ENCODE data around the gene SERP2.

SERP2 gene

GRCh38 chr13:44359983-44360375 lies 13.6 kb upstream of the SERP2 start:
- no peak for DNase-seq (ENCODE audit: low spot score)

GRCh38 chr13:44362394-44363040 lies 11.1 kb upstream of the SERP2 start:
- no peak for DNase-seq (ENCODE audit: low spot score)

- no peak for DNase-seq (ENCODE audit: low spot score)
Observed at GRCh38 chr13:44363631-44364344, 9.8 kb upstream of the SERP2 start.

- no peak for DNase-seq (ENCODE audit: low spot score)
Observed at GRCh38 chr13:44364345-44365000, 9.2 kb upstream of the SERP2 start.

- DNase-seq (ENCODE audit: low spot score): no peak
Observed at GRCh38 chr13:44365008-44365407, 8.6 kb upstream of the SERP2 start.

- no peak for DNase-seq (ENCODE audit: low spot score)
Observed at GRCh38 chr13:44365899-44366298, 7.7 kb upstream of the SERP2 start.

- no peak for DNase-seq (ENCODE audit: low spot score)
Observed at GRCh38 chr13:44368062-44368591, 5.5 kb upstream of the SERP2 start.

- no peak for DNase-seq (ENCODE audit: low spot score)
Observed at GRCh38 chr13:44368599-44369368, 4.8 kb upstream of the SERP2 start.

- no peak for DNase-seq (ENCODE audit: low spot score)
Observed at GRCh38 chr13:44371421-44371820, 2.2 kb upstream of the SERP2 start.

GRCh38 chr13:44373247-44373600 lies 400 bp upstream of the SERP2 start:
- DNase-seq (ENCODE audit: low spot score): peak; percentile 11

GRCh38 chr13:44374348-44374712 lies 706 bp downstream of the SERP2 start:
- peak; percentile 39 for DNase-seq (ENCODE audit: low spot score)

GRCh38 chr13:44378277-44378676 lies 4.7 kb downstream of the SERP2 start:
- DNase-seq (ENCODE audit: low spot score): no peak

GRCh38 chr13:44379885-44380284 lies 6.3 kb downstream of the SERP2 start:
- no peak for DNase-seq (ENCODE audit: low spot score)

GRCh38 chr13:44380404-44381165 lies 7.0 kb downstream of the SERP2 start:
- no peak for DNase-seq (ENCODE audit: low spot score)

GRCh38 chr13:44382635-44383145 lies 9.1 kb downstream of the SERP2 start:
- no peak for DNase-seq (ENCODE audit: low spot score)

GRCh38 chr13:44383945-44384344 lies 10.3 kb downstream of the SERP2 start:
- DNase-seq (ENCODE audit: low spot score): no peak

- no peak for DNase-seq (ENCODE audit: low spot score)
Observed at GRCh38 chr13:44384778-44385177, 11.2 kb downstream of the SERP2 start.

GRCh38 chr13:44385401-44385800 lies 11.8 kb downstream of the SERP2 start:
- no peak for DNase-seq (ENCODE audit: low spot score)

GRCh38 chr13:44385847-44386246 lies 12.2 kb downstream of the SERP2 start:
- DNase-seq (ENCODE audit: low spot score): no peak

GRCh38 chr13:44386913-44387556 lies 13.4 kb downstream of the SERP2 start:
- DNase-seq (ENCODE audit: low spot score): no peak

Measured in cerebellar cortex (tissue), 1 donor.